ENCODE data around the gene ZNF281.
"Not testable (repeated sequence)": the region's sequence is repeated elsewhere in the genome, so short reads cannot be mapped to it uniquely, and the experiment has no call there.

The ZNF281 gene, protein sequence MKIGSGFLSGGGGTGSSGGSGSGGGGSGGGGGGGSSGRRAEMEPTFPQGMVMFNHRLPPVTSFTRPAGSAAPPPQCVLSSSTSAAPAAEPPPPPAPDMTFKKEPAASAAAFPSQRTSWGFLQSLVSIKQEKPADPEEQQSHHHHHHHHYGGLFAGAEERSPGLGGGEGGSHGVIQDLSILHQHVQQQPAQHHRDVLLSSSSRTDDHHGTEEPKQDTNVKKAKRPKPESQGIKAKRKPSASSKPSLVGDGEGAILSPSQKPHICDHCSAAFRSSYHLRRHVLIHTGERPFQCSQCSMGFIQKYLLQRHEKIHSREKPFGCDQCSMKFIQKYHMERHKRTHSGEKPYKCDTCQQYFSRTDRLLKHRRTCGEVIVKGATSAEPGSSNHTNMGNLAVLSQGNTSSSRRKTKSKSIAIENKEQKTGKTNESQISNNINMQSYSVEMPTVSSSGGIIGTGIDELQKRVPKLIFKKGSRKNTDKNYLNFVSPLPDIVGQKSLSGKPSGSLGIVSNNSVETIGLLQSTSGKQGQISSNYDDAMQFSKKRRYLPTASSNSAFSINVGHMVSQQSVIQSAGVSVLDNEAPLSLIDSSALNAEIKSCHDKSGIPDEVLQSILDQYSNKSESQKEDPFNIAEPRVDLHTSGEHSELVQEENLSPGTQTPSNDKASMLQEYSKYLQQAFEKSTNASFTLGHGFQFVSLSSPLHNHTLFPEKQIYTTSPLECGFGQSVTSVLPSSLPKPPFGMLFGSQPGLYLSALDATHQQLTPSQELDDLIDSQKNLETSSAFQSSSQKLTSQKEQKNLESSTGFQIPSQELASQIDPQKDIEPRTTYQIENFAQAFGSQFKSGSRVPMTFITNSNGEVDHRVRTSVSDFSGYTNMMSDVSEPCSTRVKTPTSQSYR

DNA sequence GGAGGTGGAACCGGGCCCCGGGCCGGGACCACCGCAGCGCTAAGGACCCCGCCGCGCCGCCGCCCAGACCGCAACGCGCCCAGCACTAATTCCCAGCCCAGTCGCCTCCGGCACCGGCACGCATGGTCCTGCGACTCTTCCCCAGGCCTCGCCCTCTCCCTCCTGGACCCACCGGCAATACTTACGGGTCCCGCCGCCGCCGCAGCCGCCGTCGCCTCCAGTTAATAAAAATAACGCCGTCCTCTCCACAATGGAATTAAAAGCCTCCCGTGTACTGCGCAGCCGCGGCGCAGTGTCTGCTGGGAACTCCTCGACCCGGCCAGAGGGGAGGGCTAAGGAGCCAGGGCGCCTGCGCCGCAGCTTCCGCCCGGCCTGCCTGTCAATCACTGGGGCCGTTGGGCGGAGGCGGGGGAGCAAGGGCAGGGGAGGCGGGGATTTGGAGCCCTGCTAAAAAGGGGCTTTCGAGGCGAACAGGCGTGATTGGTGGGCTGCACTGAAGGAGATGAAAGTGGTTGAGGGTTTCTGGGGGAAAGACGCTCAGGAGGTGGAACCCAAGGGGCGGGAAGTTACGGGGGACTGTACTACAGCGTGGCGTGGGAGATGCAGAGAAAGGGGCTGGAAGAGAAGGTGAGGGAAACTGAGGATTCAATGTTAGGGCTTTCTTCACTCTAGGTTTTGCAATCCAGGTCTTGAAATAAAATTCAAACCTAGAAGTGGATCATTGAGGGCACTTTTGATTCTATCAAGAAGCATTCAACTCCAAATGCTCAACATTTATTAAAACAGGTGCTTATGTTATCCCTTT lies at the start of gene ZNF281:
ZNF281 (minus strand) TSS at position 276 of the 805 bp plus-strand sequence. CDS start 331 bp downstream, outside the sequence.
- peak; percentile 88 to 92 for DNase-seq (ENCODE audit: low read depth in 2 of 2)

DNA sequence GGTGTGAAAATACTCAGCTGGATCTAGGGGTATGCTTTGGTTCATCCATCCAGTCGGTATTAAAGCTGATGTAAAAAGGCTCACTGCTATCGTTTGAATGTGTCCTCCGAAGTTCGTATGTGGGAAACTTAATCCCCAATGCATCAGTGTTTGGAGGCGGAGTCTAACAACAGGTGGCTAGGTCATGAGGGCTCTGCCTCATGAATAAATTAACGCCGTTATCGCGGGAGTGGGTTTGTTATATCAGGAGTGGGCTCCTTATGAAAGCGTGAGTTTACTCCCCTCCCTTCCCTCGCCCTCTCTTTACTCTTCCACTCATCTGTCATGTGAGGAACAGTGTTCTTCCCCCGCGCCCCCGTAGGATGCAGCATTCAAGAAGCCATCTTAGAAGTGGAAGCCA lies 48.9 kb upstream of the ZNF281 start:
- no peak for DNase-seq (ENCODE audit: low read depth in 2 of 2)

DNA sequence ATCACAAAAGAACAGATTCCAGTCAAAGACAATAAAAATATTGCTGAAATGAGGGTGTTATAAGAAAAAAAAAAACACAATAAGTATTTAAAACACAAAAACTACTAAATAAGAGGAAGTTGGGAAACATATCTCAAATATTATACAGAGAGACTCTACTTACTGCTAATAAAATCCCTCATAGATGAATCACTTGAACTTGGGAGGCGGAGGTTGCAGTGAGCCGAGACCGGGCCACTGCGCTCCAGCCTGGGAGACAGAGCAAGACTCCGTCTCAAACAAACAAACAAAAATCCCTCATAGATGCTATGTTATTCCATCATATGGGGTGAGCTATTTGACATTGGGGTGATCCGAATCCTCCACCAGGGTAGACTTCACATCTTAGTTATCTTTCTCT lies 48.0 kb upstream of the ZNF281 start:
- DNase-seq (ENCODE audit: low read depth in 2 of 2), result no peak

DNA sequence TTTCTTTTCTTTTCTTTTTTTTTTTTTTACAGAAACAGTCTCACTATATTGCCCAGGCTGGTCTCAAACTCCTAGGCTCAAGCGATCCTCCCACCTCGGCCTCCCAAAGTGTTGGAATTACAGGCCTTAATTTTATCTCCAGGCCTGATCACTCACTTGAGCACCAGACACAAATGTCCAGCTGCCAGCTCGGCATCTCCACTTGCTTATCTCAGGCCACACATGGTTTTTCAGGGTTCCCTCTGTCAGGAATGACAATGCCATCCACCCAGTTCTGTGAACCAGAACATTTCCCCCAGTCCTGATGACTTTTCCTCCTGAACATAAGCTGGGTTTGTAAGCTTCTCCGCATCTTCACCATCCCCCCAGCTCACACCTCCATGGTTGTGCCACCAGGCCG lies 44.6 kb upstream of the ZNF281 start:
- no peak for DNase-seq (ENCODE audit: low read depth in 2 of 2)

DNA sequence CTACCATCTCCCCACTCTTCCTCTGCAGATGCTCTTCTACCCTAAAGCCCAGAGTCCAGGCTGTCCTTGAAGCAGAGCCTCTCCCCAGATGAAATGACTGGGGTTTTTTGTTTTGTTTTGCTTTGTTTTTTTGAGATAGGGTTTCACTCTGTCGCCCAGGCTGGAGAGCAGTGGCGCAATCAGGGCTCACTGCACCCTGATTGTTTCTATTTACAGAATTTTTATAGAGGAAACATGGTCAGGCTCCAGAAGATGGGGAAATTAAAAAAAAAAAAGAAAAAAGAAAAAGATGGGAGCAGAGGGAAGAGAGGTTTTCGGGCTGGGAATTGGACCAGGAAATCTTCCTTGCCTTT lies 43.7 kb upstream of the ZNF281 start:
- no peak for DNase-seq (ENCODE audit: low read depth in 2 of 2)

DNA sequence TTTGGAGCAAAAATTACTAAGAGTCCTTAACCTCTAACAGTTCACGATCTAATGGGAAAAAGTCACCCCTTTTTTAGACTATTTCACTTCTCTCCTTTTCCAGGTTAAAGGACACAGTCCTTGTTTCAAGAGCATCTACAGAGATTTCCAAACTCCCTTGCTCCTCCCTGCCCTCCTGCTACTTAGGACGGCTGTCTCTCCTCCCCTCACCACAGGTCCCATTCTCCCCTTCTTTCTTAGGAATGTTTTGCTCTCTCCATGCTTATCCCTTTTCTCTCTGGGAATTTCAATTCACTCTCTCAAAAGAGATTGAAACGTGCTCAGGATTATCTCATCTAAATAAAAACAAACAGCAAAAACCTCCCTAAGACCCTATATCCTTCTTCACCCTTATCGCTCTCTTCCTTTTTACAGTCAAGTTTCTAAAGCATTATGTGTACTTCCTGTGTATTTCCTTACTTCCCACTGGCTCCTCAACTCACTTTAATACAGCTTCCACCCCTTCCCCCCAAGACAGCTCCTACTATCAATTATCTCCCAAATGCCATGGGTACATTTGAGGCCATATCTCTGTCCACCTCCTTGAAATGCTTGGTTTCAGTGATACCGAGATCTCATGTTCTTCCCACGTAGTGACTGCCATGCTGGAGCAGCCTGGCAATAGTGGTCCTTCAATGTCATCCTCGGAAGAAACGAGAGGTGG lies 43.2 kb upstream of the ZNF281 start:
- DNase-seq (ENCODE audit: low read depth in 2 of 2), result no peak

DNA sequence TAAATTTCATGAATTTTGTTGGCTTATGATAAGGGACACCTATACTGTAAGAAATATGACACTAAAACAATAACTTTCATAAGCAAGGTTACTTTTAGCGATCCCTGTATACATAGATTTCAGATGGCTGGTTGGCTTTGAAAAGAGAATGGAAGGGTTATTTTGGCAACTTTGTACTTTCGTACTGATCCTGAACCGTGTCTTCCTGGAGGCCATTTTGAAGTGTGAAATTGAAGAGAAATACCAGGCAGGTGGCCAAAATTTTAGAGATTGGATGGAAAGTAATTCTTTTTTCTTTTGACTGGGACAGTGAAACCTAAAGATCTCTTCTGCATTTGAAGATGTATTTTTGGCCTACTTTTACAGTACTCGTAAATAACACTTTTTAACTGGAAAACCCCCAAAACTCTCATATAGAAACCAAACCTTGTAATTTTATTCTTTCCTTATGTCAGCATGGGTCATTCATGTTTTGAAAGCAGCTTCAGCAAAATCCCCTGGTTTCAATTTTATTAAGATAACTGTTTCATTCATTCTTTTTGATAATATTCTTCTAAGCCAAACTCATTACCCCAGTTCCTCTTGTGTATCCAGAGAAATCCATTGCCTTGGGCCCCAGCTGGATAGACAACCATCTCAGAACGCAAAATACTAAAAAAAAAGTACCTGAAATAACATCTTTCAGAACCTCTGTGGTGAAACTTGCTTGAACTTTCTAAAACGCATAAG lies 38.4 kb upstream of the ZNF281 start:
- DNase-seq (ENCODE audit: low read depth in 2 of 2), result no peak

DNA sequence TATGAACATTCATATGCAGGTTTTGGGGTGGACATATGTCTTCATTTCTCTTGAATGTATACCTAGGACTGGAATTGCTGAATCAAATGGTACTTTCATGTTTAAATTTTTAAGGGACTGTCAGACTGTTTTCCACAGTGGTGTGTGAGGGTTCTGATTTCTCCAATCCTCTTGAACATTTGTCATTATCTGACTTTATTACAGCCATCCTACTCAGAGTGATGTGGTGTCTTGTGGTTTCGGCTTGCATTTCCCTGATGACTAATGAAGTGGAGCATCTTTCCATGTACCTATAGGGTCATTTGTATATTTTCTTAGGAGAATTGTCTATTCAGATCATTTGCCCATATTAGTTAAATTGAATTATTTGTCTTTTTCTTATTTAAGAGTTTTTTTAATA lies 35.4 kb upstream of the ZNF281 start:
- DNase-seq (ENCODE audit: low read depth in 2 of 2), result no peak

DNA sequence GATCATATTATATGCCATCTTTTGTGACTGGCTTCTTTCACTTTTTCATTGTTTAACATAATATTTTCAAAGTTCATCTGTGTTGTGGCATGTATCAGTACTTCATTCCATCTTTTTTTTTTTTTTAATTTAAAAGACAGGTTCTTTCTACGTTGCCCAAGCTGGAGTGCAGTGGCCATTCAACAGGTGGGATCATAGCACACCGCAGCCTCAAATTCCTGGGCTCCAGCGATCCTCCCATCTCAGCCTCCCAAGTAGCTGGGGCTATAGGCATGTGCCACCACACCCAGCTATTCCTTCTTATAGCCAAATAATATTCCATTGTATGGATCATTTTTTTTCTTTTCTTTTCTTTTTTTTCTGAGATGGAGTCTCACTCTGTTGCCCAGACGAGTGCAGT lies 34.6 kb upstream of the ZNF281 start:
- no peak for DNase-seq (ENCODE audit: low read depth in 2 of 2)

DNA sequence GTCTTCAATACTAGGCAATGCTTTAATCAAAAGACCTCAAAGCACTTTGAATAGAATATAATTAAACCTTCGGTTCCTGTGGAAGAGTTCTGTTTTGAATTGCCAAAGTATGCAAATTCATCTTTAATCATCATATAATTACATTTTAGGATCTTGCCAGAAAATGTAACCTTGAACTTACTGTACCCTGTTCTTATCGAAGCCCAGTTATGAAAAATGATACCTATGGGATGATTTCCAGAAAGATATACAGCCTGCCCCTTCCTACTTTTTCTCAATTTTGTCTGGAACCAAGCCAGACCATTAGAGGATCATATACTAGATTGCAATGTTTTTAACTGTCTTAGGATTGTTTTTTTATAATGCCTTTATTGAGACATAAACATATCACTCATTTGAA lies 34.0 kb upstream of the ZNF281 start:
- no peak for DNase-seq (ENCODE audit: low read depth in 2 of 2)

DNA sequence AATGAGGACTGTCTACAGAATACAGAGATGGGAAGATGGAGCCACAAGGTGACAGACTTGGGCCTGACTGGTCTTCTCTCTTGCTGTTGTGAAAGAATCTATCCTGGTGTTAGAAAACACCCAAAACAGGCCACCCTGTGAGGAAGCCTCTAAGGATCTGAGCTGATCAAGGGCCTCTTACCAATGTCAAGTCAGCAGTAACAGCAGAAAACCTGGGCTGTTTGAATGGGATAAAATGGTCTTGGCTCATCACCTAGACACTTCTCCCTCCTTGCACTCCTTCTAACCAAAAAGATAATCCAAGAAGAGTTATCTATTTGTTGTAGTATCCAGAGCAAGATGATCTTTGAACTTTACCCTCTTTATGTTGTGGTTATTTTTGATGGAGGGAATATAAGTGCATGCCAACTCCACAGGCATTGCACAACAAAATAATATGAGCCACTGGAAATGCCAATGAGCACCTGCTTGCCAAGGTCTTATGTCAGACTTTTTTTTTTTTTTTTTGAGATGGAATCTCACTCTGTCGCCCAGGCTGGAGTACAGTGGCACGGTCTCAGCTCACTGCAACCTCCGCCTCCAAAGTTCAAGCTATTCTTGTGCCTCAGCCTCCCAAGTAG lies 32.8 kb upstream of the ZNF281 start:
- DNase-seq (ENCODE audit: low read depth in 2 of 2), result no peak

DNA sequence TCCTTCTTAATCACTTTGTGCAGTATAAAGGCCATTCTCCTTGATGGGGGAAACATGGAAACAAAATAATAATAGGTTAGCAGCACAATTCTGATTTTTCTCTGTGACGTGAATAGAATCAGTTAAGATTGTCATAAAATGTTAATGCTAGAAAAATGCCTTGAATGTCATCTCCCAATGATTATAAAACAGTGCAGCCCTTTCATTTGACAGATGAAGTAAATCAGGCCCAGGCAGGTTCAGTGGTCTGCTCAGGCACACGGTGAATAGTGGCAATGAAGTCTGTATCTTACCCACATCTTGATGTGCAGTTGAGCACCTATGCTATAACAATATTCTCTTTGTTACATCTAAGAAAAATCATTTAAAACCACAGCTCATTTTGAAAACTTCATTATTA lies 32.2 kb upstream of the ZNF281 start:
- DNase-seq (ENCODE audit: low read depth in 2 of 2), result no peak

DNA sequence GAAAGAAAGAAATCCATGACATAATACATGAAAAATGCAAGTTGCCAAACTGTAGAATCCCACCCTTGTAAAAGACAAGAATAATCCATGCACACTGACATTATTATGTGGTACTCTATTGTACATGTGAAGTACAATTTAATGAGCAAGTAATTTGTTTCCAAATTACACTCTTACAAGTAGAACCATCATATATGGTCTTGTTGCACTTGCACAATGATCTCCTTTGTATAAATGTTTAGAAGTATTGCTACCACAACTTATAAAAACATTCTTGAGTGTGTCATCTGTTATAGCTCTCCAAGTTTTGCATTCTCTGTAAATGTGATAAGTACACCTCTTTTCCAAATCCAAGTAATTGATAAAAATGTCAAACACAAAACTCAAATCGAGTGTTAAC lies 29.1 kb upstream of the ZNF281 start:
- DNase-seq (ENCODE audit: low read depth in 2 of 2), result no peak

DNA sequence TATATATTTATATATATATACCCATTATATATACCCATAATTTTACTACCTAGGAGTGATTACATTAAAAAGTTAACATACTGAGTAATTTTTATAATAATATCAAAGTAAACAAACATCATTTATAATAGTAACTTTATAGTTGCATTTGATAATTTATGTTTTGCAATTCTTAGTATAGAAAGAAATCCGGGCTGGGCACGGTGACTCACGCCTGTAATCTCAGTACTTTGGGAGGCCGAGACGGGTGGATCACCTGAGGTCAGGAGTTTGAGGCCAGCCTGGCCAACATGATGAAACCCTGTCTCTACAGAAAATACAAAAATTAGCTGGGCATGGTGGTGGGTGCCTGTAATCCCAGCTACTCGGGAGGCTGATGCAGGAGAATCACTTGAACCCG lies 28.6 kb upstream of the ZNF281 start:
- not testable (repeated sequence) for DNase-seq (ENCODE audit: low read depth in 2 of 2)

DNA sequence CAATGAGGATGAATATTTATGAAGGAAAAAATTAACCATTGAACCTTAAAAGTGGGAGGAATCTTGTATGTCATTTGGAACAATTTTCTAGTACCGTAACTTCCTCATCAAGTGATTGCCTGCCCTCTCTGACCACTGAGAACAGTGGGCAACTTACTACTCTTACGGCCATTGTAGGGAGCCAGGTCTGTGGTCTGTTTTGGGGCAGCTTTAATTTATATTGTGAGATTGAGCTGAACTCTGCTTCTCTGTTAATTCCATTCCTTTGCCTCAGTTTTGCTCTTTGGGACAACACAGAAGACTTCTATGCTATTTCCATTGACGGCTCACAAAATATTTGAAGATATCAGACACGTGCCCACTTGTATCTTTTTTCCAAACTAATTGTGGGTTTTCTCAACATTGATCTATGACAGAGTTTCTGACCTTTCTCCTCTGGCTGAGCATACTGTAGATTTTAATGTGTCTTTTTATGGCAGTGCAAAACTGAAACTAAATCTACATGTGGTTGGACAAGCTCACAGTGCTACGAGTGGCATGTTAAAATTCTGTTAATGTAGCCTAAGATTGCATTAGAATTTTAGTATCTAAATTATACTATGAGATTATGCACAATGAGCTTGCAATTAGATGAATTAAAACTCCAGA lies 27.8 kb upstream of the ZNF281 start:
- no peak for DNase-seq (ENCODE audit: low read depth in 2 of 2)

DNA sequence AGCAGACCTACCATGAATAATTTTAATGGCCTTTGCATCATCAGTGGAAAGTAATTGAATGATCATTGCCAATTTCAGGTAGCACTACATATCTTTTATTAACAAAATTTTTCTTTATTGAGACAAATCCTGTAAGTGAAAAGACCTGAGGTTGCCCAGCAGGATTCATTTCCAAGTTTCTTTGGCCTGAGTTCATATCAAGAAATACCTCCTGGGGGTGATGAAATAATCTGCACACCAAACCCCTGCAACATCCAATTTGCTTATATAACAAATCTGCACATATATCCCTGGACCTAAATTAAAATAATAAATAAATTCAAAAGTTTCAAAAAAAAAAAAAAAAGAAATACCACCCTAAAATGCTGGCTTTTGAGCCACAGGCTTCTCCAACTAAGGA lies 27.3 kb upstream of the ZNF281 start:
- DNase-seq (ENCODE audit: low read depth in 2 of 2), result no peak

DNA sequence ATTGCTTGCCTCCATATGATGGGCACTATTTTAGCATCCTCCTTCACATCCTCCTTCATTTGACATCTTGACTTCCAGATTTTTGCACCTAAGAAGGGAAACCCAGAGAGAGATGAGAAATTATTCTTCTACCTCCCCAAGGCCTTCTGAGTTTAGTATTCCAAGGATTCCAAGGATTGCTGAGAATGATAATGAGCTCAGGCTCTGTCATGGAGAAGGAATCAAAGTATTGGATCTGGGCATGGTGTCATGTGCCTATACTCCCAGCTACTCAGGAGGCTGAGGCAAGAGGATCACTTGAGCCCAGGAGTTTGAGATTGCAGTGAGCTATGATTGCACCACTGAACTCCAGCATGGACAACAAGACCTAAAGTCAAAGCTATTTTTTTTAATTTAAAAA lies 26.6 kb upstream of the ZNF281 start:
- DNase-seq (ENCODE audit: low read depth in 2 of 2), result no peak

DNA sequence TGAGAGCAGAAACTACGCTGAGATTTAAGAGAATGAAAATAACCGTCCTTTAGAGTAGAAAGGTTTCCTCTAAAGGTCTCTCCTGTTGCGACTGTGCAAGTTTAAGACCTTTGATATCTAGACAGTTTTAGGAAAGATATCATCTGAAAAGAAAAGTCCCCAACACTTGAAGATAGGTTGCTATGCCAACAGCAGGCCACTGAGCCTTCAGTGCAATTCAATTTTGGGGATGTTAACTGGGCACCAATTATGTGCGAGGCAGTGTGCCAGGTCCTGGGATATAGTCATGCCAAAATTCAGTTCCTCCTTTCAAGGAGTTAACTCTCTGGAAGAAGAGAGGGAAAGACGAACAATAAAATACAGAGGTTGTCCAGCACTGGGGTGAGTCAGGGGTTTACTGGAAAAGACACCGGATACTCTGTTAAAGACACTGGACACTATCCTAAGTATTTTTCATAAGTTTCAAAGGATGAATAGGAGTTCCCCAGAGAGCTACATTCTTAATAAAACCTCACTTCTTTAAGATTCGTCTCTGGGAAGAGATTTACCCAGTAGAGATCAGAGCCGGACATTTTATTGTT lies 25.5 kb upstream of the ZNF281 start:
- no peak for DNase-seq (ENCODE audit: low read depth in 2 of 2)

DNA sequence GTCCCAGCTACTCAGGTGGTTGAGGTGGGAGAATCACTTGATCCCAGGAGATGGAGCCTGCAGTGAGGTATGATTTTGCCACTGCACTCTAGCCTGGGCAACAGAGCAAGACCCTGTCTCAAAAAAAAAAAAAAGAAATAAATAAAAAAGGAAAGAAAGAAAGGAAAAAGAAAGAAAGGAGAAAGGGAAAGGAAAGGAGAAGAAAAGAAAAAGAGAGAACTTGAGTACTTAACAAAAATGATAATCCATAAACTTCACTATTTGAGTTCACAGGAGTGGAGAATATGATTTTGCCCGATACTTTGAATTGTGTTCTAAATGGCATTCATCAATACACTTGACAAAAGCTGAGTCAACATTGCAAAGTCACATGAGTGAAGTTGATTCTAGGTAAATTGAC lies 23.8 kb upstream of the ZNF281 start:
- DNase-seq (ENCODE audit: low read depth in 2 of 2), result no peak

DNA sequence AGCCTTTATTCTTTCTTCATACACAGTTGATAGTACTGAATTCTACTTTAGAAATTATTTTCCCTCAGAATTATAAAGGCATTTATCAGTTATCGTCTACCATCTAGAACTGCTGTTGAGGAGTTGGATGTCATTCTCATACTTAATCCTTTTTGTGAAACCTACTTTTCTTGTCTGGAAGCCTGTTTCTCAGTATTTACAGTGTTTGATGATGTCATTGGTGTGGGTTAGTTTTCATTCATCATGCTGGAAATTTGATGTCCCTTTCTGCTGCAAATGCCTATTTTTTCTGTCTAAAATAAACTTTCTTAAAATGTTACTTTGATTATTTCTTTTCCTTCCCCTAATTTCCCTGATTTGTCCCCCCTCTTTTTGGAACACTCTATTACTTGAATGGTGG lies 22.8 kb upstream of the ZNF281 start:
- no peak for DNase-seq (ENCODE audit: low read depth in 2 of 2)
